ENCODE data around the gene CD302.

- no peak for TF ChIP-seq CTCF (IDR thresholded peaks at IDR 0.05)
- no peak for TF ChIP-seq POLR2A (IDR thresholded peaks at IDR 0.05)
Measured at GRCh38 chr2:159758686-159759085, 39.3 kb downstream of the CD302 start.

Measured in transverse colon (tissue), 3 donors.